HL-60 (cell line): ENCODE results near the gene MYEOV.

ENCODE experiments used
- DNase-seq, 2 experiments: peaks; one replicate each; pipeline ENCODE4 v3.0.0-alpha.2; 2010 to 2020; ENCODE audit warnings: low read depth in 1 of 2, low spot score in 1 of 2
- H3K27ac ChIP-seq: fragments of 250-450 bp; sonication (Bioruptor Pico); replicated peaks from 2 replicates; pipeline ENCODE4 v1.5.1; 2020; ENCODE audit warnings: mild to moderate bottlenecking, moderate library complexity
- H3K27me3 ChIP-seq: fragments of 250-450 bp; sonication (Bioruptor Pico); 2 replicates; pipeline ENCODE4 v1.5.1; 2021; ENCODE audit warnings: mild to moderate bottlenecking, moderate library complexity; ENCODE audit not compliant: insufficient read depth, poor library complexity, severe bottlenecking
- H3K4me3 ChIP-seq: replicated peaks from 2 replicates; pipeline ENCODE4 v1.5.1; 2011; ENCODE audit warnings: mild to moderate bottlenecking, control low read depth, low read length; ENCODE audit not compliant: insufficient read depth
- GABPA ChIP-seq: IDR thresholded peaks from 2 replicates; pipeline ENCODE4 v1.6.1; 2012; ENCODE audit warnings: low read depth
- POLR2AphosphoS5 ChIP-seq: IDR thresholded peaks from 2 replicates; pipeline ENCODE4 v1.6.1; 2012; ENCODE audit warnings: low read depth
- SPI1 ChIP-seq: IDR thresholded peaks from 2 replicates; pipeline ENCODE4 v1.6.1; 2012; ENCODE audit warnings: low read depth, mild to moderate bottlenecking, borderline replicate concordance
- TF ChIP-seq, protein P1 (sequence below): IDR thresholded peaks from 2 replicates; pipeline ENCODE4 v1.6.1; 2012; ENCODE audit warnings: low read depth; ENCODE audit not compliant: insufficient replicate concordance
- TF ChIP-seq, protein P2 (sequence below): IDR thresholded peaks from one replicate; pipeline ENCODE4 v1.5.1; 2011; ENCODE audit warnings: low read length, control low read depth, inconsistent platforms; ENCODE audit not compliant: insufficient read depth

MYEOV gene

GRCh38 chr11:69272831-69273485, 21.0 kb upstream of the MYEOV start:
- Histone ChIP-seq H3K27ac (no peak overlapping the region), H3K27me3 (no peaks in the 10 kb centered on the region), H3K4me3 (no peak overlapping the region)
- DNase-seq, result no peak
- no peak for TF ChIP-seq GABPA
- no peak for TF ChIP-seq POLR2AphosphoS5
- TF ChIP-seq, protein P1, sequence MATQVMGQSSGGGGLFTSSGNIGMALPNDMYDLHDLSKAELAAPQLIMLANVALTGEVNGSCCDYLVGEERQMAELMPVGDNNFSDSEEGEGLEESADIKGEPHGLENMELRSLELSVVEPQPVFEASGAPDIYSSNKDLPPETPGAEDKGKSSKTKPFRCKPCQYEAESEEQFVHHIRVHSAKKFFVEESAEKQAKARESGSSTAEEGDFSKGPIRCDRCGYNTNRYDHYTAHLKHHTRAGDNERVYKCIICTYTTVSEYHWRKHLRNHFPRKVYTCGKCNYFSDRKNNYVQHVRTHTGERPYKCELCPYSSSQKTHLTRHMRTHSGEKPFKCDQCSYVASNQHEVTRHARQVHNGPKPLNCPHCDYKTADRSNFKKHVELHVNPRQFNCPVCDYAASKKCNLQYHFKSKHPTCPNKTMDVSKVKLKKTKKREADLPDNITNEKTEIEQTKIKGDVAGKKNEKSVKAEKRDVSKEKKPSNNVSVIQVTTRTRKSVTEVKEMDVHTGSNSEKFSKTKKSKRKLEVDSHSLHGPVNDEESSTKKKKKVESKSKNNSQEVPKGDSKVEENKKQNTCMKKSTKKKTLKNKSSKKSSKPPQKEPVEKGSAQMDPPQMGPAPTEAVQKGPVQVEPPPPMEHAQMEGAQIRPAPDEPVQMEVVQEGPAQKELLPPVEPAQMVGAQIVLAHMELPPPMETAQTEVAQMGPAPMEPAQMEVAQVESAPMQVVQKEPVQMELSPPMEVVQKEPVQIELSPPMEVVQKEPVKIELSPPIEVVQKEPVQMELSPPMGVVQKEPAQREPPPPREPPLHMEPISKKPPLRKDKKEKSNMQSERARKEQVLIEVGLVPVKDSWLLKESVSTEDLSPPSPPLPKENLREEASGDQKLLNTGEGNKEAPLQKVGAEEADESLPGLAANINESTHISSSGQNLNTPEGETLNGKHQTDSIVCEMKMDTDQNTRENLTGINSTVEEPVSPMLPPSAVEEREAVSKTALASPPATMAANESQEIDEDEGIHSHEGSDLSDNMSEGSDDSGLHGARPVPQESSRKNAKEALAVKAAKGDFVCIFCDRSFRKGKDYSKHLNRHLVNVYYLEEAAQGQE, result no peak
- TF ChIP-seq, protein P2, sequence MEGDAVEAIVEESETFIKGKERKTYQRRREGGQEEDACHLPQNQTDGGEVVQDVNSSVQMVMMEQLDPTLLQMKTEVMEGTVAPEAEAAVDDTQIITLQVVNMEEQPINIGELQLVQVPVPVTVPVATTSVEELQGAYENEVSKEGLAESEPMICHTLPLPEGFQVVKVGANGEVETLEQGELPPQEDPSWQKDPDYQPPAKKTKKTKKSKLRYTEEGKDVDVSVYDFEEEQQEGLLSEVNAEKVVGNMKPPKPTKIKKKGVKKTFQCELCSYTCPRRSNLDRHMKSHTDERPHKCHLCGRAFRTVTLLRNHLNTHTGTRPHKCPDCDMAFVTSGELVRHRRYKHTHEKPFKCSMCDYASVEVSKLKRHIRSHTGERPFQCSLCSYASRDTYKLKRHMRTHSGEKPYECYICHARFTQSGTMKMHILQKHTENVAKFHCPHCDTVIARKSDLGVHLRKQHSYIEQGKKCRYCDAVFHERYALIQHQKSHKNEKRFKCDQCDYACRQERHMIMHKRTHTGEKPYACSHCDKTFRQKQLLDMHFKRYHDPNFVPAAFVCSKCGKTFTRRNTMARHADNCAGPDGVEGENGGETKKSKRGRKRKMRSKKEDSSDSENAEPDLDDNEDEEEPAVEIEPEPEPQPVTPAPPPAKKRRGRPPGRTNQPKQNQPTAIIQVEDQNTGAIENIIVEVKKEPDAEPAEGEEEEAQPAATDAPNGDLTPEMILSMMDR, result no peak
- TF ChIP-seq SPI1, result no peak

GRCh38 chr11:69273571-69273970, 20.4 kb upstream of the MYEOV start:
- Histone ChIP-seq H3K4me3 (no peak overlapping the region), H3K27ac (no peak overlapping the region), H3K27me3 (no peaks in the 10 kb centered on the region)
- TF ChIP-seq, protein P1, result no peak
- TF ChIP-seq POLR2AphosphoS5, result no peak
- no peak for TF ChIP-seq SPI1
- TF ChIP-seq, protein P2, result no peak
- no peak for TF ChIP-seq GABPA
- DNase-seq, result no peak

GRCh38 chr11:69274531-69275016, 19.4 kb upstream of the MYEOV start:
- no peak for TF ChIP-seq POLR2AphosphoS5
- TF ChIP-seq, protein P1, result no peak
- no peak for TF ChIP-seq GABPA
- no peak for TF ChIP-seq SPI1
- TF ChIP-seq, protein P2, result no peak

More at GRCh38 chr11:69274531-69275016, 19.4 kb upstream of the MYEOV start:
- Histone ChIP-seq H3K27ac (no peak overlapping the region), H3K4me3 (no peak overlapping the region), H3K27me3 (no peaks in the 10 kb centered on the region)
- no peak for DNase-seq
